MCF 10A (cell line): ENCODE measurements around the gene FOXP4. TPM values are rescaled to one million over a fixed set of nuclear protein-coding genes. Genes with fewer than 3 reads are reported as not detected.

Experiments
- BruUV-seq: library from RNA; stranded (reverse); fragments of 400-500 nt; replicated peaks from 2 replicates; lab custom pipeline; 2021; lab: Mats Ljungman, UMichigan
- CTCF ChIA-PET: fragments of 300-600 bp; sonication (Branson Sonifier 250); formaldehyde crosslinking; extraction: SDS; loops from one replicate; lab custom pipeline; 2021; ENCODE audit warnings: antibody characterized with exemption, inconsistent platforms; lab: Yijun Ruan, JAX
- POLR2A ChIA-PET: fragments of 300-600, 350-650 bp; sonication (Branson Sonifier 250); formaldehyde crosslinking; extraction: SDS; loops from one replicate; lab custom pipeline; 2020; ENCODE audit warnings: antibody characterized with exemption, inconsistent platforms; lab: Yijun Ruan, JAX
- DNase-seq: peaks from one replicate; pipeline ENCODE4 v3.0.0-alpha.2; 2018; ENCODE audit not compliant: unreplicated experiment
- H3K27ac Mint-ChIP-seq: one replicate; pipeline ENCODE4 v1.8.0; 2022; ENCODE audit warnings: mild to moderate bottlenecking, low read depth, mixed read lengths; ENCODE audit not compliant: unreplicated experiment
- H3K27me3 Mint-ChIP-seq: one replicate; pipeline ENCODE4 v1.8.0; 2022; ENCODE audit warnings: mixed read lengths; ENCODE audit not compliant: insufficient read depth, unreplicated experiment
- H3K36me3 Mint-ChIP-seq: one replicate; pipeline ENCODE4 v1.8.0; 2022; ENCODE audit warnings: mild to moderate bottlenecking, moderate library complexity, mixed read lengths; ENCODE audit not compliant: insufficient read depth, unreplicated experiment
- H3K4me1 Mint-ChIP-seq: one replicate; pipeline ENCODE4 v1.8.0; 2022; ENCODE audit warnings: mixed read lengths; ENCODE audit not compliant: insufficient read depth, unreplicated experiment
- H3K4me3 Mint-ChIP-seq: one replicate; pipeline ENCODE4 v1.8.0; 2022; ENCODE audit warnings: mild to moderate bottlenecking, moderate library complexity, mixed read lengths; ENCODE audit not compliant: unreplicated experiment
- H3K9me3 Mint-ChIP-seq: one replicate; pipeline ENCODE4 v1.8.0; 2022; ENCODE audit warnings: mixed read lengths; ENCODE audit not compliant: unreplicated experiment
- intact Hi-C: fragments of 100-400 bp; cut with micrococcal nuclease; formaldehyde crosslinking; loops from 2 replicates; pipeline ENCODE4 v1.14.1; 2022
- total RNA-seq: library from RNA; stranded (reverse); gene quantifications from 2 replicates; pipeline ENCODE4 v1.2.3, GENCODE V29; 2022
- TF ChIP-seq, protein P1 (sequence below): fragments of 200-600 bp; IDR thresholded peaks from one replicate; pipeline ENCODE4 v1.8.0; 2022; ENCODE audit warnings: antibody characterized with exemption, mild to moderate bottlenecking; ENCODE audit not compliant: unreplicated experiment

FOXP4 gene
- total RNA-seq, 1 experiment from 2014 or later: 16.5 TPM

DNA sequence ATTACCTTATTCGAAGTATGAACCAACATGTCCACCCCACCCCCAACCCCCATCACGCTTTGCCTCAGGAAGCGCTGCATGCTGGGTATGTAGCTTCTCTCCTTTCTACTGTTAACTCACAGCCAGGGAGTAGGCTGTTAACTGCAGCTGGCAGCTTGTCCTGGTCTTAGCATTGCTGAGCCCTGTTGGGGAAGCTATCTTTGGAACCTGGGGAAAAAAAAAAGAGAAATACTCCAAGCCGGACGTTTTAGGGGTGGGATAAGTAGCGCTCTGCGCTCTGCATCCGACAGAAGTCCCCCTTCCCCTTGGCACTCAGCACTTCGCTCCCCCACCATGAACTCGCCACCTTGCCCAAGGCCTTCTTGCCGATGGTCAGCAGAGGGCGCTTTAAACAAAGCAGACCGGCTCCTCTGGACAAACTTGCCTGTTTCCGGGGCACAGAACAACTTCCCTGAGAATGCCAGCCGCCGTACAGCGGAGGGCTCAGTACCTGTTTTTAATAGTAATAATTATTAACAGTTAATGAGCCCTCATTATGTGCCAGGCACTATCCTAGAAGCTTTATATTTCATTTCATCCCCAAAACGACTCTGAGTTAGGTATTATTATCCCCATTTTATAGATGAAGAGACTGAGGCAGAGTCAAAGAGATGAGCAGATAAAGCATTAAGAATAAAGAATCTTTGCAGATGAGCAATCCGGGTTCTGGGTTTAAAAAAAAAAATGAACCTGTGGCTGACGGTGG is 56.9 kb downstream of the FOXP4 start:
- TF ChIP-seq, protein P1, sequence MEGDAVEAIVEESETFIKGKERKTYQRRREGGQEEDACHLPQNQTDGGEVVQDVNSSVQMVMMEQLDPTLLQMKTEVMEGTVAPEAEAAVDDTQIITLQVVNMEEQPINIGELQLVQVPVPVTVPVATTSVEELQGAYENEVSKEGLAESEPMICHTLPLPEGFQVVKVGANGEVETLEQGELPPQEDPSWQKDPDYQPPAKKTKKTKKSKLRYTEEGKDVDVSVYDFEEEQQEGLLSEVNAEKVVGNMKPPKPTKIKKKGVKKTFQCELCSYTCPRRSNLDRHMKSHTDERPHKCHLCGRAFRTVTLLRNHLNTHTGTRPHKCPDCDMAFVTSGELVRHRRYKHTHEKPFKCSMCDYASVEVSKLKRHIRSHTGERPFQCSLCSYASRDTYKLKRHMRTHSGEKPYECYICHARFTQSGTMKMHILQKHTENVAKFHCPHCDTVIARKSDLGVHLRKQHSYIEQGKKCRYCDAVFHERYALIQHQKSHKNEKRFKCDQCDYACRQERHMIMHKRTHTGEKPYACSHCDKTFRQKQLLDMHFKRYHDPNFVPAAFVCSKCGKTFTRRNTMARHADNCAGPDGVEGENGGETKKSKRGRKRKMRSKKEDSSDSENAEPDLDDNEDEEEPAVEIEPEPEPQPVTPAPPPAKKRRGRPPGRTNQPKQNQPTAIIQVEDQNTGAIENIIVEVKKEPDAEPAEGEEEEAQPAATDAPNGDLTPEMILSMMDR: peak; percentile 90
- TSS peak; percentile 9 for BruUV-seq
- Mint-ChIP-seq H3K4me1 (peaks cover 5% of the 10 kb centered on the region), H3K4me3 (no peak overlapping the region), H3K9me3 (no peaks in the 10 kb centered on the region), H3K27ac (no peak overlapping the region), H3K36me3 (no peaks in the 10 kb centered on the region), H3K27me3 (no peaks in the 10 kb centered on the region)
- intact Hi-C loops: loop anchor here (1.0 kb wide), 2 partner anchors 79 to 173 kb away; no protein-coding TSS in a partner anchor
- ChIA-PET CTCF (interaction anchor here (0.6 to 7.3 kb wide), 57 partner anchors 9 to 417 kb away, joined by 3 to 137 read pairs (median 4); partner anchors contain the start of gene TOMM6), POLR2A (interaction anchor here (0.6 to 2.5 kb wide), 7 partner anchors 32 to 234 kb away, joined by 3 to 14 read pairs (median 3); no protein-coding TSS in a partner anchor)
- peak; percentile 87 for DNase-seq

DNA sequence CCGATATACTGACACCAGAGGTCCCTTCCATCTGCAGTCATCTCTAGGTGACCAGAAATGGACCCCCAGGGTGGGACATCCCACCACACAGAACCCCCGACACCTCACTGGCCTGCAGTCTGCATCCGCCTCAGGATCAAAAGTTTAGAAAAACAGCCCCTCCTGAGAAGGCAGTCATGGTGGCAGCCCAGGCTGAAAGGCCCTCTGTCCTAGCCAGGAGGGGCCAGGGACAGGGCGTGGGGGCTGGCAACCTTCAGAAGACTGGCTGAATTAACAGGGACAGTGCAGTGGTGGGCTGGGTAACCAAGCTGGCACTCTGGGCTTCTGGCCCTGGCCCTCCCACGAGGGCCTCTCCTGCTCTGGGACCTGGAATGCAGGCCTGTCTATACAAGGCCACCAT is 57.8 kb downstream of the FOXP4 start:
- no TSS peak for BruUV-seq
- Mint-ChIP-seq H3K27me3 (no peaks in the 10 kb centered on the region), H3K36me3 (no peaks in the 10 kb centered on the region), H3K9me3 (no peaks in the 10 kb centered on the region), H3K27ac (no peak overlapping the region), H3K4me3 (no peak overlapping the region), H3K4me1 (peaks cover 5% of the 10 kb centered on the region)
- no peak for DNase-seq
- intact Hi-C loops: no loop called here
- ChIA-PET CTCF (interaction anchor here (0.5 to 7.3 kb wide), 20 partner anchors 8 to 239 kb away, joined by 3 to 137 read pairs (median 4); no protein-coding TSS in a partner anchor), POLR2A (interaction anchor here (0.6 kb wide), 1 partner anchor 172 kb away, joined by 3 read pairs; no protein-coding TSS in a partner anchor)
- TF ChIP-seq, protein P1: no peak

DNA sequence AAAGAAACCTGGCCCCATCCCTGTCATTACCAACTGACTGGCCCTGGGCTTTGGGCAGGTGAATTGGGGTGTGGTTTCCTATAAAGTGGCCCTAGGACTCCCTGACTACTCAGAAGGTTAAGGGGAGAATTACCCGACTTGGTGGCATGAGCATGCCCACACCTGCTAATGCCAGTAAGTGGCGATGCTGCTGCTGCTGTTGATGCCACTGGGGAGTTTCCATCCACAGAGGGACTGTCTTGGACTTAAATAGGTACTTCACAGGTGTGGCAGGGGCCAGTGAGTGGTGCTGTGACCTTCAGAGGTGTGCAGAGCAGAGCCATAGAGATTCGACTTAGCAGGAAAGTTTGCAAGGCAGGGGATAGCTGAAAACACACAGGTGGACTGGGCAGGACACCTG is 59.5 kb downstream of the FOXP4 start:
- TF ChIP-seq, protein P1: no peak
- Mint-ChIP-seq H3K9me3 (peaks cover 4% of the 10 kb centered on the region), H3K27ac (no peak overlapping the region), H3K36me3 (no peaks in the 10 kb centered on the region), H3K4me1 (peaks cover 5% of the 10 kb centered on the region), H3K27me3 (no peaks in the 10 kb centered on the region), H3K4me3 (no peak overlapping the region)
- POLR2A ChIA-PET: no interaction called here
- CTCF ChIA-PET: interaction anchor here (0.6 to 7.3 kb wide), 8 partner anchors 10 to 238 kb away, joined by 3 to 137 read pairs (median 4); no protein-coding TSS in a partner anchor
- no peak for DNase-seq
- no TSS peak for BruUV-seq
- intact Hi-C loops: no loop called here

DNA sequence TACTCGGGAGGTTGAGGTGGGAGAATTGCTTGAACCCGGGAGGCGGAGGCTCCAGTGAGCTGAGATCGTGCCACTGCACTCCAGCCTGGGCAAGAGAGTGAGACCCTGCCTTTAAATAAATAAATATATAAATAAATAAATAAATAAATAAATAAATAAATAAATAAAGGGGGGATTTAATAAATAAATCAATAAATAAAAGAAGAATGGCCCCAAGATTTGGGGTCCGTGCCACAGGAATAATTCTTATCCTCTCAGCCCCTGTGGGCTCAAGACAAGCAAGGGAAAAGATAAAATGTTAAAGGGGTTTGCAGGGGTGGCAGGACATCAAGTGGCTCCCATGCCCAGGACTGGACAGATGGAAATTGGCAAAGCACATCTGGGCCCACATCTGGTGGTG is 60.9 kb downstream of the FOXP4 start:
- H3K9me3 Mint-ChIP-seq: peaks cover 7% of the 10 kb centered on the region
- BruUV-seq: no TSS peak
- TF ChIP-seq, protein P1: no peak
- H3K4me3 Mint-ChIP-seq: no peak overlapping the region
- intact Hi-C loops: no loop called here
- peaks cover 5% of the 10 kb centered on the region for H3K4me1 Mint-ChIP-seq
- CTCF ChIA-PET: interaction anchor here (0.9 to 7.3 kb wide), 3 partner anchors 73 to 170 kb away, joined by 3 to 137 read pairs (median 124); no protein-coding TSS in a partner anchor
- no peaks in the 10 kb centered on the region for H3K36me3 Mint-ChIP-seq
- no peak overlapping the region for H3K27ac Mint-ChIP-seq
- DNase-seq: no peak
- POLR2A ChIA-PET: no interaction called here
- no peaks in the 10 kb centered on the region for H3K27me3 Mint-ChIP-seq
